Measurements from ENCODE around the gene TYRO3. TPM values are rescaled to one million over a fixed set of nuclear protein-coding genes. Genes with fewer than 3 reads are reported as not detected.

TYRO3 gene
- total and polyA plus RNA-seq, 2 of the 13 experiments (the other 11 are each of a cell fraction or from before 2014, with no cell fraction given), result 24.0 to 43.6 TPM

GRCh38 chr15:41568350-41569017 is 9.5 kb downstream of the TYRO3 start (continued):
- no peak for TF ChIP-seq NR3C1 (CRISPR knock-in tag; IDR thresholded peaks at IDR 0.05)
- TF ChIP-seq ZNF407 (CRISPR knock-in tag; IDR thresholded peaks at IDR 0.05; ENCODE audit: not compliant biosample characterization), result no peak
- peak; percentile 94 for TF ChIP-seq ZBTB7A (CRISPR knock-in tag; IDR thresholded peaks at IDR 0.05)
- no peak for TF ChIP-seq ZNF136 (CRISPR knock-in tag; IDR thresholded peaks at IDR 0.05; ENCODE audit: low read depth)
- no peak for TF ChIP-seq ZFYVE20 (CRISPR knock-in tag; IDR thresholded peaks at IDR 0.05; ENCODE audit: borderline replicate concordance, low read depth)
- TF ChIP-seq PHF20 (CRISPR knock-in tag; IDR thresholded peaks at IDR 0.05), result peak; percentile 28; the same call in 1 of the 2 replicates
- TF ChIP-seq TSC22D2 (CRISPR knock-in tag; IDR thresholded peaks at IDR 0.05; ENCODE audit: borderline replicate concordance), result peak; percentile 60; the same call in 1 of the 2 replicates
- TF ChIP-seq DZIP1 (CRISPR knock-in tag; IDR thresholded peaks at IDR 0.05), result no peak
- TF ChIP-seq RAD21 (CRISPR knock-in tag; IDR thresholded peaks at IDR 0.05), result 0 out of 2 replicates have a peak, but pooled peaks have one; percentile 53
- TF ChIP-seq ZNF230 (CRISPR knock-in tag; IDR thresholded peaks at IDR 0.05), result 0 out of 2 replicates have a peak, but pooled peaks have one; percentile 66
- TF ChIP-seq SMAD1 (CRISPR knock-in tag; IDR thresholded peaks at IDR 0.05; ENCODE audit: borderline replicate concordance, low read depth), result peak; percentile 58; the same call in 1 of the 2 replicates
- TF ChIP-seq ZNF629 (CRISPR knock-in tag; conservative IDR thresholded peaks at IDR 0.05), result peak; percentile 29; the same call in 1 of the 2 replicates
- peak; percentile 38; the same call in 1 of the 2 replicates for TF ChIP-seq ZNF33B (CRISPR knock-in tag; IDR thresholded peaks at IDR 0.05)
- no peak for TF ChIP-seq ZNF296 (CRISPR knock-in tag; conservative IDR thresholded peaks at IDR 0.05)
- no peak for TF ChIP-seq ZNF326 (CRISPR knock-in tag; IDR thresholded peaks at IDR 0.05; ENCODE audit: borderline replicate concordance)
- TF ChIP-seq ZSCAN25 (CRISPR knock-in tag; IDR thresholded peaks at IDR 0.05), result peak; percentile 90
- TF ChIP-seq TFAP4 (IDR thresholded peaks at IDR 0.05; ENCODE audit: borderline replicate concordance, low read depth), result peak; percentile 84; the same call in 1 of the 2 replicates
- no peak for TF ChIP-seq ZSCAN20 (CRISPR knock-in tag; IDR thresholded peaks at IDR 0.05; ENCODE audit: borderline replicate concordance)

All from HepG2 (cell line).